ENCODE measurements around the gene SYNE2. TPM values are rescaled to one million over a fixed set of nuclear protein-coding genes. Genes with fewer than 3 reads are reported as not detected.

Gene SYNE2
- total RNA-seq, 1 donor = 10.1 TPM

DNA sequence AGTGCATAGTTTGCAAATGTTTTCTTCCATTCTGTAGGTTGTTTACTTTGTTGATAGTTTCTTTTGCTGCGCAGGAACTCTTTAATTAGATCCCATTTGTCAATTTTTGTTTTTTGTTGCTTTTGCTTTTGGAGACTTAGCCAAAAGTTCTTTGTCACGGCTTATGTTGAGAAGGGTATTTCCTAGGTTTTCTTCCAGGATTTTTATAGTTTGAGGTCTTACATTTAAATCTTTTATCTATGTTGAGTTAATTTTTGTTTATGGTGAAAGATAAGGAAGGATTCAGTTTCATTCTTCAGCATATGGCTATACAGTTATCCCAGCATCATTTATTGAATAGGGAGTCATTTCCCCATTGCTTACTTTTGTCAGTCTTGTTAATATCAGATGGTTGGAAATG, 51.9 kb downstream of the SYNE2 start:
- TF ChIP-seq, protein P1, sequence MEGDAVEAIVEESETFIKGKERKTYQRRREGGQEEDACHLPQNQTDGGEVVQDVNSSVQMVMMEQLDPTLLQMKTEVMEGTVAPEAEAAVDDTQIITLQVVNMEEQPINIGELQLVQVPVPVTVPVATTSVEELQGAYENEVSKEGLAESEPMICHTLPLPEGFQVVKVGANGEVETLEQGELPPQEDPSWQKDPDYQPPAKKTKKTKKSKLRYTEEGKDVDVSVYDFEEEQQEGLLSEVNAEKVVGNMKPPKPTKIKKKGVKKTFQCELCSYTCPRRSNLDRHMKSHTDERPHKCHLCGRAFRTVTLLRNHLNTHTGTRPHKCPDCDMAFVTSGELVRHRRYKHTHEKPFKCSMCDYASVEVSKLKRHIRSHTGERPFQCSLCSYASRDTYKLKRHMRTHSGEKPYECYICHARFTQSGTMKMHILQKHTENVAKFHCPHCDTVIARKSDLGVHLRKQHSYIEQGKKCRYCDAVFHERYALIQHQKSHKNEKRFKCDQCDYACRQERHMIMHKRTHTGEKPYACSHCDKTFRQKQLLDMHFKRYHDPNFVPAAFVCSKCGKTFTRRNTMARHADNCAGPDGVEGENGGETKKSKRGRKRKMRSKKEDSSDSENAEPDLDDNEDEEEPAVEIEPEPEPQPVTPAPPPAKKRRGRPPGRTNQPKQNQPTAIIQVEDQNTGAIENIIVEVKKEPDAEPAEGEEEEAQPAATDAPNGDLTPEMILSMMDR (IDR thresholded peaks at IDR 0.05; ENCODE audit: extremely low read depth, low read depth, low read length) = no peak
- Histone ChIP-seq H3K4me1 (ENCODE audit: insufficient read depth, low read length) (peaks cover 13% of the 10 kb centered on the region), H3K27me3 (ENCODE audit: insufficient read depth, low read length) (no peaks in the 10 kb centered on the region), H3K9me3 (ENCODE audit: low read depth, low read length) (no peaks in the 10 kb centered on the region), H3K27ac (ENCODE audit: low read depth, low read length) (no peak overlapping the region), H2AFZ (ENCODE audit: low read length) (no peak overlapping the region), H3K79me2 (ENCODE audit: insufficient read depth, low read length) (no peaks in the 10 kb centered on the region), H3K4me3 (ENCODE audit: insufficient read depth, low read length) (no peak overlapping the region), H4K20me1 (ENCODE audit: insufficient read depth, low read length) (no peaks in the 10 kb centered on the region), H3K36me3 (ENCODE audit: insufficient read depth, low read length) (no peaks in the 10 kb centered on the region), H3K4me2 (ENCODE audit: insufficient read depth, low read length) (no peak overlapping the region)
- DNase-seq (ENCODE audit: insufficient read length, low spot score, missing footprints) = no peak

DNA sequence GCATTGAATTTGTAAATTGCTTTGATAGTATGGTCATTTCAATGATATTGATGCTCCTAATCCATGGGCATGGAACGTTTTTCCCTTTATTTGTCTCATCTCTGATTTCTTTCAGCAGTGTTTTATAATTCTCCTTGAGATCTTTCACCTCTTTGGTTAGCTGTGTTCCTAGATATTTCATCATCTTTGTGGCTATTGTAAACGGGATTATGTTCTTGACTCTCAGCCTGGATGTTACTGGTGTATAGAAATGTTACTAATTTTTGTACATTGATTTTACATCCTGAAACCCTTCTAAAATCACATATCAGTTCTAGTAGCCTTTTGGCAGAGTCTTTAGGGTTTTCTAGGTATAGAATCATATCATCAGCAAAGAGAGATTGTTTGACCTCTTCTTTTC, 52.6 kb downstream of the SYNE2 start:
- Histone ChIP-seq H3K4me2 (ENCODE audit: insufficient read depth, low read length) (no peak overlapping the region), H3K9me3 (ENCODE audit: low read depth, low read length) (no peaks in the 10 kb centered on the region), H3K79me2 (ENCODE audit: insufficient read depth, low read length) (no peaks in the 10 kb centered on the region), H3K36me3 (ENCODE audit: insufficient read depth, low read length) (no peaks in the 10 kb centered on the region), H3K4me1 (ENCODE audit: insufficient read depth, low read length) (peaks cover 17% of the 10 kb centered on the region), H3K4me3 (ENCODE audit: insufficient read depth, low read length) (no peak overlapping the region), H2AFZ (ENCODE audit: low read length) (no peak overlapping the region), H3K27me3 (ENCODE audit: insufficient read depth, low read length) (no peaks in the 10 kb centered on the region), H3K27ac (ENCODE audit: low read depth, low read length) (no peak overlapping the region), H4K20me1 (ENCODE audit: insufficient read depth, low read length) (no peaks in the 10 kb centered on the region)
- TF ChIP-seq, protein P1 (IDR thresholded peaks at IDR 0.05; ENCODE audit: extremely low read depth, low read depth, low read length) = no peak
- no peak for DNase-seq (ENCODE audit: insufficient read length, low spot score, missing footprints)

DNA sequence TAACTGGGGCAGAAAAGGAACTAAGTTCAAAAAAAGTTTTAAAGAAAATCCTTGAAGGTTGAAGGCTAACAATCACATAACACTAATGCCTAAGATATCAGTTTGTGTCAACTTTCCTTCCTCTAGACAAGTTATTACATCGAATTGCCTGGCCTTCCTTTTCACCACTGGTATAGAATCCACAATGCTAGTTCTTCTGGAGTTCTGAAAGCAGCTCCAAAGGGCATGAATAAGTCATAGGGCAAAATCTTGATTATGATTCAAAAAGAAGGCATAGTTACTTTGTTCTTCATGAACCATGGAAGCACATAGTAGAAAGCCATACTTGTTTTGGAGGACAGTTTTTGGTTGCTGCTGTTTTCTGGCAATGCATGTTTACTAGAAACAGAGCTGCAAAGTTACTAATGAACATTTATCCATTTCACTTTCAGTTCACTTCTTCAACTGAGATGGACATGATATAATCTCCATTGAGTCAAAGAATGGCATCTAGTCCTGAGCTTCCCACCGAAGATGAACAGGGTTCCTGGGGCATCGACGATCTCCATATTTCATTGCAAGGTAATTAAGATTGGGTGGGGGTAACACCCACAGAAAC, 56.0 kb downstream of the SYNE2 start:
- H3K4me2 ChIP-seq (ENCODE audit: insufficient read depth, low read length) = peak overlapping the region; percentile 68
- TF ChIP-seq, protein P1 (IDR thresholded peaks at IDR 0.05; ENCODE audit: extremely low read depth, low read depth, low read length) = no peak
- H2AFZ ChIP-seq (ENCODE audit: low read length) = peak overlapping the region; percentile 79
- peak overlapping the region; percentile 47 for H3K4me3 ChIP-seq (ENCODE audit: insufficient read depth, low read length)
- no peaks in the 10 kb centered on the region for H3K79me2 ChIP-seq (ENCODE audit: insufficient read depth, low read length)
- H3K4me1 ChIP-seq (ENCODE audit: insufficient read depth, low read length) = peaks cover 12% of the 10 kb centered on the region
- no peaks in the 10 kb centered on the region for H4K20me1 ChIP-seq (ENCODE audit: insufficient read depth, low read length)
- DNase-seq (ENCODE audit: insufficient read length, low spot score, missing footprints) = no peak
- H3K27ac ChIP-seq (ENCODE audit: low read depth, low read length) = no peak overlapping the region
- no peaks in the 10 kb centered on the region for H3K9me3 ChIP-seq (ENCODE audit: low read depth, low read length)
- no peaks in the 10 kb centered on the region for H3K36me3 ChIP-seq (ENCODE audit: insufficient read depth, low read length)
- no peaks in the 10 kb centered on the region for H3K27me3 ChIP-seq (ENCODE audit: insufficient read depth, low read length)

DNA sequence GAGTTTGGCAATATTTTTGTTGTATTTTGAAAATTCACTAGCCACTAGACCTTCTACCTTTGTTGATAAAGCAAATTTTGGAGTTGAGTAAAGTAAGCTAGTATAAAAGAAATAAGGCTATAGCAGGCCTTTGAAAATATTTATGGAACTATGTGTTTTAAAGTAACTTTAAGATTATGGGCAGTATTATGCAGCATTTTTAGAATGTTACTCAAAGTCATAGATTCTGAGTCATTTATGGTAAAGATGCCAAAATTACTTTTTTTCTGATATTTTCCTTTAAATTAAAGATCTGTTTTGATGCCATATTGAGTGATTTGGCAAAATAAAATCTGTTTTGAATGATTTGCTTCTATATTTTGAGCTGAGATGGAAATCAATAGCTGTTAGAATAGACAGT, 57.2 kb downstream of the SYNE2 start:
- Histone ChIP-seq H3K4me3 (ENCODE audit: insufficient read depth, low read length) (no peak overlapping the region), H2AFZ (ENCODE audit: low read length) (no peak overlapping the region), H3K79me2 (ENCODE audit: insufficient read depth, low read length) (no peaks in the 10 kb centered on the region), H3K9me3 (ENCODE audit: low read depth, low read length) (no peaks in the 10 kb centered on the region), H3K4me2 (ENCODE audit: insufficient read depth, low read length) (no peak overlapping the region), H3K27me3 (ENCODE audit: insufficient read depth, low read length) (no peaks in the 10 kb centered on the region), H4K20me1 (ENCODE audit: insufficient read depth, low read length) (no peaks in the 10 kb centered on the region), H3K36me3 (ENCODE audit: insufficient read depth, low read length) (no peaks in the 10 kb centered on the region), H3K4me1 (ENCODE audit: insufficient read depth, low read length) (peaks cover 12% of the 10 kb centered on the region), H3K27ac (ENCODE audit: low read depth, low read length) (no peak overlapping the region)
- TF ChIP-seq, protein P1 (IDR thresholded peaks at IDR 0.05; ENCODE audit: extremely low read depth, low read depth, low read length) = no peak
- no peak for DNase-seq (ENCODE audit: insufficient read length, low spot score, missing footprints)
